ENCODE data around the gene CNOT9. TPM values are rescaled to one million over a fixed set of nuclear protein-coding genes. Genes with fewer than 3 reads are reported as not detected.
A peak's percentile ranks its signal among the peaks of the same experiment; 100 is the strongest.

Gene CNOT9
- total and polyA plus RNA-seq, 10 of the 15 experiments (the other 5 are each of a cell fraction or from before 2014, with no cell fraction given) = 51.0 to 172 (median 98.2) TPM

- no peaks in the 10 kb centered on the region for H3K27me3 ChIP-seq (replicated peaks in 1 of 2; ENCODE audit: control insufficient read depth in 2 of 2, insufficient read depth in 2 of 2, low read length in 1 of 2)
- TF ChIP-seq ZNF207 (IDR thresholded peaks at IDR 0.05; ENCODE audit: borderline replicate concordance) = no peak
- TF ChIP-seq E4F1 (IDR thresholded peaks at IDR 0.05; ENCODE audit: borderline replicate concordance, partially characterized antibody) = no peak
- no peak for TF ChIP-seq IKZF1 (conservative IDR thresholded peaks at IDR 0.05)
- no peak for TF ChIP-seq PML (IDR thresholded peaks at IDR 0.05; ENCODE audit: low read length)
- TF ChIP-seq GABPA (IDR thresholded peaks at IDR 0.05; ENCODE audit: low read depth) = no peak
- no peak for TF ChIP-seq WRNIP1 (IDR thresholded peaks at IDR 0.05; ENCODE audit: borderline replicate concordance, low read depth, low read length)
- no peak for TF ChIP-seq NFIC (IDR thresholded peaks at IDR 0.05; ENCODE audit: low read depth, low read length)
- no peak for TF ChIP-seq TCF12 (IDR thresholded peaks at IDR 0.05; ENCODE audit: low read depth, low read length)
- TF ChIP-seq MTA2 (IDR thresholded peaks at IDR 0.05; ENCODE audit: low read depth) = no peak
- no peak for TF ChIP-seq ZSCAN29 (IDR thresholded peaks at IDR 0.05)
- no peak for TF ChIP-seq NKRF (conservative IDR thresholded peaks at IDR 0.05)
- TF ChIP-seq HDAC2 (IDR thresholded peaks at IDR 0.05) = no peak
- TF ChIP-seq NFYA (IDR thresholded peaks at IDR 0.05; ENCODE audit: borderline replicate concordance, low read depth, low read length) = no peak
- no peak for TF ChIP-seq CTCF (IDR thresholded peaks at IDR 0.05 in 2 of 3, conservative IDR thresholded peaks at IDR 0.05 in 1 of 3; ENCODE audit: control insufficient read depth in 2 of 3, extremely low read depth in 1 of 3, insufficient read depth in 1 of 3, low read depth in 3 of 3, low read length in 3 of 3)
- no peak for TF ChIP-seq RAD51 (IDR thresholded peaks at IDR 0.05)
- no peak overlapping the region; the same call in 1 of the 2 replicates for H3K27ac ChIP-seq (ENCODE audit: control insufficient read depth, insufficient read depth)
- H2AFZ ChIP-seq (ENCODE audit: control insufficient read depth, low read depth, low read length) = no peak overlapping the region
- FAIRE-seq (no peak), ATAC-seq (peak; percentile 17), DNase-seq (ENCODE audit: low read depth, low spot score) (no peak)
- peaks cover 0 to 34% of the 10 kb centered on the region in 2 experiments; a peak in 2 of 4 replicates for H3K36me3 ChIP-seq (ENCODE audit: control insufficient read depth in 2 of 2, insufficient read depth in 2 of 2, low read length in 1 of 2)
- RAD21 ChIA-PET (ENCODE audit: unreplicated experiment) = interaction anchor here (0.6 to 0.7 kb wide), 2 partner anchors 9 to 309 kb away, joined by 3 to 4 read pairs; no protein-coding TSS in a partner anchor
- H3K9me3 ChIP-seq (replicated peaks; ENCODE audit: control insufficient read depth, insufficient read depth, low read length) = no peaks in the 10 kb centered on the region
- POLR2A ChIA-PET = interaction anchor here (0.7 to 1.6 kb wide), 3 partner anchors 8 to 104 kb away, joined by 3 to 6 read pairs (median 3); no protein-coding TSS in a partner anchor
- no peak overlapping the region; the same call in 1 of the 2 replicates for H3K4me2 ChIP-seq (ENCODE audit: control insufficient read depth, insufficient read depth)
- in situ Hi-C loops (cut with MboI) (no loop called here), intact Hi-C loops (cut with micrococcal nuclease; ENCODE audit: unreplicated experiment) (no loop called here)
- BruUV-seq (replicated peaks) = no TSS peak
- SMC1A ChIA-PET (ENCODE audit: uncharacterized antibody, unreplicated experiment) = interaction anchor here (1.0 to 2.1 kb wide), 5 partner anchors 9 to 61 kb away, joined by 3 to 6 read pairs (median 3); no protein-coding TSS in a partner anchor
- H3K4me3 ChIP-seq = no peak overlapping the region
- WGBS (ENCODE audit: insufficient coverage, insufficient replicate concordance, low lambda C conversion rate, missing lambda C conversion rate) = 83% methylated on average over 3 of the region's 3 CpGs
- H3K9ac ChIP-seq (ENCODE audit: control insufficient read depth, insufficient read depth, low read length) = no peak overlapping the region
- CTCF ChIA-PET = interaction anchor here (0.8 to 1.3 kb wide), 3 partner anchors 12 to 81 kb away, joined by 3 to 4 read pairs (median 3); partner anchors contain the start of genes BCS1L and ZNF142
- 0 out of 2 replicates have a peak, but pooled peaks cover 3% of the 10 kb centered on the region for H4K20me1 ChIP-seq (ENCODE audit: control insufficient read depth, insufficient read depth)
- peaks cover 4% of the 10 kb centered on the region; the same call in 1 of the 2 replicates for H3K4me1 ChIP-seq (ENCODE audit: control insufficient read depth, insufficient read depth, low read length)
- peaks cover 63% of the 10 kb centered on the region for H3K79me2 ChIP-seq (ENCODE audit: control insufficient read depth, insufficient read depth, low read length)
Measured at GRCh38 chr2:218577482-218578220, 9.0 kb downstream of the CNOT9 start.

Measured in GM12878 (cell line).